Thoracic aorta (tissue), 2 donors: Measurements from ENCODE around the gene KCNAB1. TPM values are rescaled to one million over a fixed set of nuclear protein-coding genes. Genes with fewer than 3 reads are reported as not detected.
"Not testable (repeated sequence)": the region's sequence is repeated elsewhere in the genome, so short reads cannot be mapped to it uniquely, and the experiment has no call there.

ENCODE experiments used
- ATAC-seq: fragments of 150-250 bp; one replicate; pipeline ENCODE4 v1.8.0; 2017; ENCODE audit warnings: low read depth; ENCODE audit not compliant: insufficient number of reproducible peaks, low FRiP score
- DNase-seq: peaks from one replicate; pipeline ENCODE4 v3.0.0-alpha.2; 2020; ENCODE audit warnings: low spot score
- H3K27ac ChIP-seq, 2 donors: fragments of 200-600 bp; sonication (generic); 1 replicate in 1 of 2; 2 replicates in 1 of 2; pipeline ENCODE4 v1.5.1; 2016; ENCODE audit warnings: mild to moderate bottlenecking in 2 of 2, moderate library complexity in 2 of 2
- H3K27me3 ChIP-seq: fragments of 200-600 bp; sonication (generic); replicated peaks from 2 replicates; pipeline ENCODE4 v1.6.0; 2016; ENCODE audit warnings: mild to moderate bottlenecking; ENCODE audit not compliant: insufficient read depth
- H3K36me3 ChIP-seq: fragments of 200-600 bp; sonication (generic); one replicate; pipeline ENCODE4 v1.5.1; 2016
- H3K4me1 ChIP-seq, 2 donors: fragments of 200-600 bp; sonication (generic); 1 replicate in 1 of 2; 2 replicates in 1 of 2; pipeline versions ENCODE4 v1.5.1 to v1.6.0; 2016; ENCODE audit warnings: low read depth in 2 of 2, mild to moderate bottlenecking in 1 of 2; ENCODE audit not compliant: control insufficient read depth in 1 of 2
- H3K4me3 ChIP-seq: fragments of 200-600 bp; sonication (generic); 2 replicates; pipeline ENCODE4 v1.5.1; 2016; ENCODE audit warnings: mild to moderate bottlenecking
- H3K9me3 ChIP-seq: fragments of 200-600 bp; sonication (generic); 2 replicates; pipeline ENCODE4 v1.5.1; 2016
- CTCF ChIP-seq: fragments of 200-600 bp; sonication (generic); IDR thresholded peaks from one replicate; pipeline ENCODE4 v1.5.1; 2019; ENCODE audit warnings: antibody characterized with exemption
- total RNA-seq, 2 donors: library from RNA; depleted of rRNA; stranded (reverse); fragments of >200 nt; gene quantifications; one replicate each; pipeline versions ENCODE4 v1.1.0 to v1.2.3, GENCODE V29; 2016

KCNAB1 gene
- total RNA-seq, 2 donors from 2014 or later: 12.2 to 14.2 TPM

- ATAC-seq (no peak), DNase-seq (no peak)
- Histone ChIP-seq H3K36me3 (no peaks in the 10 kb centered on the region), H3K4me3 (no peak overlapping the region), H3K27me3 (no peaks in the 10 kb centered on the region), H3K9me3 (no peaks in the 10 kb centered on the region), H3K4me1 (peaks cover 11 to 22% of the 10 kb centered on the region in 2 donors), H3K27ac (no peak overlapping the region)
- no peak for TF ChIP-seq CTCF
These were observed 110.0 kb downstream of the KCNAB1 start for GRCh38 chr3:156230278-156230900.

- H3K4me1 ChIP-seq: peaks cover 11 to 22% of the 10 kb centered on the region in 2 donors
- H3K36me3 ChIP-seq, H3K4me3 ChIP-seq, H3K27me3 ChIP-seq, H3K9me3 ChIP-seq, ATAC-seq, H3K27ac ChIP-seq, DNase-seq: not testable (repeated sequence)
These were observed 110.8 kb downstream of the KCNAB1 start for GRCh38 chr3:156231221-156231620.

GRCh38 chr3:156233876-156234275, 113.5 kb downstream of the KCNAB1 start:
- H3K4me1 ChIP-seq: peaks cover 11 to 22% of the 10 kb centered on the region in 2 donors
- DNase-seq: no peak
- no peak for ATAC-seq
- no peaks in the 10 kb centered on the region for H3K36me3 ChIP-seq
- H3K27me3 ChIP-seq: no peaks in the 10 kb centered on the region
- TF ChIP-seq CTCF: no peak
- H3K9me3 ChIP-seq: no peaks in the 10 kb centered on the region
- no peak overlapping the region for H3K4me3 ChIP-seq
- no peak overlapping the region for H3K27ac ChIP-seq

- Histone ChIP-seq H3K9me3 (no peaks in the 10 kb centered on the region), H3K36me3 (no peaks in the 10 kb centered on the region), H3K27ac (no peak overlapping the region), H3K4me1 (peaks cover 10 to 19% of the 10 kb centered on the region in 2 donors), H3K27me3 (no peaks in the 10 kb centered on the region), H3K4me3 (no peak overlapping the region)
- TF ChIP-seq CTCF: no peak
- no peak for DNase-seq
- no peak for ATAC-seq
These were observed 116.3 kb downstream of the KCNAB1 start for GRCh38 chr3:156236556-156237260.

GRCh38 chr3:156240642-156241041, 120.3 kb downstream of the KCNAB1 start:
- H3K9me3 ChIP-seq: no peaks in the 10 kb centered on the region
- H3K36me3 ChIP-seq: no peaks in the 10 kb centered on the region
- H3K4me3 ChIP-seq: no peak overlapping the region
- no peak overlapping the region for H3K27ac ChIP-seq
- no peaks in the 10 kb centered on the region for H3K27me3 ChIP-seq
- TF ChIP-seq CTCF: no peak
- no peaks in the 10 kb centered on the region for H3K4me1 ChIP-seq
- no peak for DNase-seq
- no peak for ATAC-seq
